Measurements from ENCODE around the gene PITPNM1.

- TF ChIP-seq CTCF (IDR thresholded peaks at IDR 0.05) (no peak), POLR2A (IDR thresholded peaks at IDR 0.05) (no peak)
Observed at GRCh38 chr11:67502328-67502979, 2.7 kb downstream of the PITPNM1 start.
